HepG2 (cell line): Measurements from ENCODE around the gene SPATA32. TPM values are rescaled to one million over a fixed set of nuclear protein-coding genes. Genes with fewer than 3 reads are reported as not detected.

Experiments
- ATAC-seq: fragments of 200-7000 bp; cut with Tn5 transposase; 3 replicates; pipeline ENCODE4 v1.9.1; 2020; ENCODE audit warnings: mild to moderate bottlenecking, moderate library complexity
- BruUV-seq: library from RNA; stranded (reverse); fragments of 400-500 nt; replicated peaks from 2 replicates; lab custom pipeline; 2021; lab: Mats Ljungman, UMichigan
- CTCF ChIA-PET: fragments of 300-600 bp; formaldehyde crosslinking; extraction: SDS; loops from one replicate; lab custom pipeline; 2021; ENCODE audit warnings: low total read pairs, inconsistent platforms, low intra/inter-chr PET ratio; lab: Yijun Ruan, JAX
- POLR2A ChIA-PET: fragments of 350-600 bp; sonication (Branson Sonifier 250); formaldehyde crosslinking; loops from one replicate; lab custom pipeline; 2020; ENCODE audit warnings: antibody characterized with exemption, inconsistent platforms; lab: Yijun Ruan, JAX
- DNase-seq: peaks from one replicate; pipeline ENCODE4 v3.0.0-alpha.2; 2015; ENCODE audit warnings: low spot score
- FAIRE-seq: peaks from 3 replicates; lab custom pipeline; 2011; peaks lifted over from hg19 to GRCh38; lab: Jason Lieb, UNC
- H2AFZ ChIP-seq: one replicate; pipeline ENCODE4 v1.6.1; 2011; ENCODE audit warnings: low read length, inconsistent platforms
- H3K27ac ChIP-seq: fragments of 300-600 bp; 3 replicates; pipeline ENCODE4 v1.8.0; 2011; ENCODE audit warnings: mixed run types, mild to moderate bottlenecking, mixed read lengths, low read length, inconsistent platforms; ENCODE audit not compliant: insufficient read depth; ENCODE audit errors: extremely low read length
- H3K27me3 ChIP-seq, 2 experiments: fragments of 200-600 bp in 1 of 2; 2 replicates in 1 of 2; 3 replicates in 1 of 2; pipeline versions ENCODE4 v1.6.0 to v1.8.0; 2011; ENCODE audit warnings: low read length in 2 of 2, mild to moderate bottlenecking in 2 of 2, moderate library complexity in 2 of 2, inconsistent platforms in 1 of 2; ENCODE audit not compliant: insufficient read depth in 2 of 2, control insufficient read depth in 1 of 2
- H3K36me3 ChIP-seq, 2 experiments: fragments of 200-600 bp in 1 of 2; replicated peaks in 1 of 2; 2 replicates in 1 of 2; 3 replicates in 1 of 2; pipeline versions ENCODE4 v1.5.1 to v1.8.0; 2011; ENCODE audit warnings: low read length in 2 of 2, inconsistent platforms in 1 of 2; ENCODE audit not compliant: insufficient read depth in 2 of 2, control insufficient read depth in 1 of 2
- H3K4me1 ChIP-seq: 2 replicates; pipeline ENCODE4 v1.5.1; 2012; ENCODE audit warnings: low read length, inconsistent platforms; ENCODE audit not compliant: insufficient read depth
- H3K4me2 ChIP-seq: 2 replicates; pipeline ENCODE4 v1.6.0; 2011; ENCODE audit warnings: low read depth, low read length, inconsistent platforms
- H3K4me3 ChIP-seq, 3 experiments: fragments of 200-600 bp in 1 of 3; sonication (generic), shearing (Covaris generic) in 1 of 3; replicated peaks in 1 of 3; 2 replicates each; pipeline ENCODE4 v1.5.1; 2011 to 2016; ENCODE audit warnings: low read length in 3 of 3, inconsistent platforms in 2 of 3, low read depth in 2 of 3, mild to moderate bottlenecking in 2 of 3, control low read depth in 1 of 3, mixed read lengths in 1 of 3; ENCODE audit not compliant: insufficient read depth in 1 of 3
- H3K79me2 ChIP-seq: one replicate; pipeline ENCODE4 v1.6.1; 2011; ENCODE audit warnings: low read length, inconsistent platforms; ENCODE audit not compliant: insufficient read depth
- H3K9ac ChIP-seq: 2 replicates; pipeline ENCODE4 v1.6.0; 2011; ENCODE audit warnings: mild to moderate bottlenecking, low read depth, low read length, inconsistent platforms; ENCODE audit not compliant: insufficient read depth
- H3K9me3 ChIP-seq: 2 replicates; pipeline ENCODE4 v1.5.1; 2012; ENCODE audit warnings: mild to moderate bottlenecking, low read length
- H4K20me1 ChIP-seq: 2 replicates; pipeline ENCODE4 v1.6.0; 2011; ENCODE audit warnings: inconsistent platforms, mild to moderate bottlenecking, low read length, moderate library complexity; ENCODE audit not compliant: insufficient read depth
- ATF5 ChIP-seq: sonication (generic); formaldehyde crosslinking; IDR thresholded peaks from 2 replicates; pipeline ENCODE4 v1.4.0; 2020; ENCODE audit warnings: mild to moderate bottlenecking, low read depth, missing genetic modification reagents
- BRD4 ChIP-seq: sonication (generic); formaldehyde crosslinking; IDR thresholded peaks from 2 replicates; pipeline ENCODE4 v1.4.0; 2020; ENCODE audit warnings: missing genetic modification reagents
- CAMTA2 ChIP-seq: sonication (generic); formaldehyde crosslinking; IDR thresholded peaks from 2 replicates; pipeline ENCODE4 v1.4.0; 2020; ENCODE audit warnings: mild to moderate bottlenecking, missing genetic modification reagents, borderline replicate concordance
- CCDC6 ChIP-seq: sonication (generic); formaldehyde crosslinking; IDR thresholded peaks from 2 replicates; pipeline ENCODE4 v1.8.1; 2022; ENCODE audit warnings: mild to moderate bottlenecking, missing genetic modification reagents, moderate library complexity
- EZH2 ChIP-seq: conservative IDR thresholded peaks from 2 replicates; pipeline ENCODE4 v1.6.1; 2012; ENCODE audit warnings: mild to moderate bottlenecking, low read depth, low read length, moderate library complexity
- FOSL2 ChIP-seq: sonication (generic); formaldehyde crosslinking; IDR thresholded peaks from 2 replicates; pipeline ENCODE4 v1.4.0; 2020; ENCODE audit warnings: missing genetic modification reagents
- MTF2 ChIP-seq: sonication (generic); formaldehyde crosslinking; IDR thresholded peaks from 2 replicates; pipeline ENCODE4 v1.5.0; 2020; ENCODE audit warnings: missing genetic modification reagents, borderline replicate concordance
- PATZ1 ChIP-seq: sonication (generic); formaldehyde crosslinking; IDR thresholded peaks from 2 replicates; pipeline ENCODE4 v1.4.0; 2020; ENCODE audit warnings: missing genetic modification reagents
- RNF219 ChIP-seq: sonication (generic); formaldehyde crosslinking; IDR thresholded peaks from 2 replicates; pipeline ENCODE4 v1.5.0; 2020; ENCODE audit warnings: mild to moderate bottlenecking, missing genetic modification reagents
- TBX2 ChIP-seq: sonication (generic); formaldehyde crosslinking; IDR thresholded peaks from 2 replicates; pipeline ENCODE4 v1.5.0; 2020; ENCODE audit warnings: missing genetic modification reagents, mild to moderate bottlenecking, borderline replicate concordance
- ZNF138 ChIP-seq: sonication (generic); formaldehyde crosslinking; IDR thresholded peaks from 2 replicates; pipeline ENCODE4 v1.5.0; 2020; ENCODE audit warnings: mild to moderate bottlenecking, low read depth, missing genetic modification reagents
- ZNF225 ChIP-seq: sonication (generic); formaldehyde crosslinking; IDR thresholded peaks from 2 replicates; pipeline ENCODE4 v1.4.0; 2020; ENCODE audit warnings: mild to moderate bottlenecking, missing genetic modification reagents
- ZNF274 ChIP-seq: sonication (generic); formaldehyde crosslinking; IDR thresholded peaks from 2 replicates; pipeline ENCODE4 v1.5.1; 2020; ENCODE audit warnings: mild to moderate bottlenecking, missing genetic modification reagents
- ZNF777 ChIP-seq: sonication (generic); formaldehyde crosslinking; IDR thresholded peaks from 2 replicates; pipeline ENCODE4 v1.4.0; 2020; ENCODE audit warnings: missing genetic modification reagents
- ZSCAN5A ChIP-seq: sonication (generic); formaldehyde crosslinking; IDR thresholded peaks from 2 replicates; pipeline ENCODE4 v1.8.0; 2022; ENCODE audit warnings: mild to moderate bottlenecking, missing genetic modification reagents, borderline replicate concordance
- WGBS: methylation state at CpG from one replicate; pipeline ENCODE4 v1.1.6; 2017; ENCODE audit warnings: low lambda C conversion rate; 5-methylcytosine and 5-hydroxymethylcytosine counted together
- in situ Hi-C: cut with HindIII; loops from 2 replicates; pipeline ENCODE4 v1.10.0; 2017; ENCODE audit warnings: low pct_unique_long_range_greater_than_20kb; ENCODE audit not compliant: extremely low pct_ligation_motif_present
- intact Hi-C: fragments of 100-400 bp; cut with micrococcal nuclease; formaldehyde crosslinking; loops from one replicate; pipeline ENCODE4 v1.10.0; 2022; ENCODE audit not compliant: unreplicated experiment
- polyA plus RNA-seq, 8 experiments: library from polyadenylated mRNA; depleted of rRNA in 3 of 8; stranded (reverse) in 7 of 8; unstranded in 1 of 8; fragments of >200 nt; fragmentation: Illumina TruSeq in 4 of 8; extraction: Trizol in 4 of 8; gene quantifications; 2 replicates each; pipeline versions ENCODE4 v1.2.1 to v1.2.3, GENCODE V29; 2011 to 2016; ENCODE audit warnings: low read depth in 4 of 8, missing spikeins in 1 of 8, mixed read lengths in 1 of 8; ENCODE audit not compliant: insufficient read depth in 1 of 8
- total RNA-seq, 5 experiments: library from RNA; depleted of rRNA; stranded (reverse); fragments of >200 nt; fragmentation: Illumina TruSeq; extraction: Trizol; gene quantifications; 2 replicates each; pipeline ENCODE4 v1.2.3, GENCODE V29; 2016; ENCODE audit warnings: low read depth in 1 of 5

The SPATA32 gene
- total and polyA plus RNA-seq, 2 of the 13 experiments (the other 11 are each of a cell fraction or from before 2014, with no cell fraction given), result not detected

GRCh38 chr17:45222014-45222288 lies 39.9 kb downstream of the SPATA32 start (continued):
- TF ChIP-seq ZNF138 (CRISPR knock-in tag) (no peak), BRD4 (CRISPR knock-in tag) (no peak), ATF5 (CRISPR knock-in tag) (no peak), CCDC6 (CRISPR knock-in tag) (no peak)
- TF ChIP-seq, all 625 proteins: peak for 0

GRCh38 chr17:45221081-45222013 lies 40.5 kb downstream of the SPATA32 start, which contains the start of gene FMNL1:
FMNL1 (plus strand) TSS chr17:45221885; CDS start chr17:45222125, 240 bp downstream.
- no peak within 1 kb of the TSS for H3K27ac ChIP-seq
- no peak for DNase-seq
- in situ Hi-C loops, result no loop called here
- TF ChIP-seq RNF219 (CRISPR knock-in tag) (no peak), EZH2 (0 out of 2 replicates have a peak, but pooled peaks have one; percentile 13), MTF2 (CRISPR knock-in tag) (peak; percentile 52; the same call in 1 of the 2 replicates), PATZ1 (CRISPR knock-in tag) (peak; percentile 34; the same call in 1 of the 2 replicates), CAMTA2 (CRISPR knock-in tag) (no peak), ZNF274 (CRISPR knock-in tag) (no peak), FOSL2 (CRISPR knock-in tag) (no peak), ZNF777 (0 out of 2 replicates have a peak, but pooled peaks have one; percentile 64), ZSCAN5A (no peak), TBX2 (CRISPR knock-in tag) (no peak), ZNF225 (CRISPR knock-in tag) (0 out of 2 replicates have a peak, but pooled peaks have one; percentile 26)

More at GRCh38 chr17:45221081-45222013, 40.5 kb downstream of the SPATA32 start, which contains the start of gene FMNL1:
- POLR2A ChIA-PET, result interaction anchor here (2.7 kb wide), 1 partner anchor 73 kb away, joined by 22 read pairs; the partner anchor contains the start of gene HEXIM1
- peak within 1 kb of the TSS; percentile 15 to 60 (median 45); a peak in 4 of 6 replicates for H3K4me3 ChIP-seq
- 28% methylated on average over 47 of the region's 98 CpGs for WGBS
- H3K9me3 ChIP-seq, result no peaks in the 10 kb centered on the region
- no peaks in the 10 kb centered on the region for H4K20me1 ChIP-seq
- no peaks in the 10 kb centered on the region for H3K79me2 ChIP-seq
- ATAC-seq (no peak), FAIRE-seq (no peak)
- H3K27me3 ChIP-seq, result peaks cover 23 to 65% of the 10 kb centered on the region in 2 experiments; a peak in 4 of 5 replicates
- H3K4me1 ChIP-seq, result peaks cover 20% of the 10 kb centered on the region
- H3K9ac ChIP-seq, result no peak within 1 kb of the TSS
- CTCF ChIA-PET, result interaction anchor here (3.1 to 4.8 kb wide), 2 partner anchors 14 to 86 kb away, joined by 20 to 63 read pairs; partner anchors contain the start of gene ACBD4
- intact Hi-C loops, result no loop called here
- peak within 1 kb of the TSS; percentile 67 for H3K4me2 ChIP-seq
- BruUV-seq, result no TSS peak
- H3K36me3 ChIP-seq, result no peaks in the 10 kb centered on the region
- H2AFZ ChIP-seq, result no peak within 1 kb of the TSS
